Breast epithelium (tissue), 3 donors: ENCODE results near the gene CT45A9.
"Not testable (repeated sequence)": the region's sequence is repeated elsewhere in the genome, so short reads cannot be mapped to it uniquely, and the experiment has no call there.

Experiments
- CTCF ChIP-seq, 3 donors: fragments of 450-650 bp; IDR thresholded peaks; one replicate each; pipeline ENCODE4 v1.5.1; 2016 to 2017; ENCODE audit warnings: antibody characterized with exemption in 3 of 3, mild to moderate bottlenecking in 3 of 3, moderate library complexity in 3 of 3
- POLR2A ChIP-seq: fragments of 450-650 bp; IDR thresholded peaks from one replicate; pipeline ENCODE4 v1.6.1; 2016; ENCODE audit warnings: antibody characterized with exemption, mild to moderate bottlenecking, moderate library complexity
- POLR2AphosphoS5 ChIP-seq, 3 donors: sonication (generic); formaldehyde crosslinking; IDR thresholded peaks; one replicate each; pipeline ENCODE4 v1.6.1; 2017; ENCODE audit warnings: antibody characterized with exemption in 3 of 3

- TF ChIP-seq CTCF (IDR thresholded peaks at IDR 0.05); POLR2A; POLR2AphosphoS5 (IDR thresholded peaks at IDR 0.05): not testable (repeated sequence)
These were observed 48.9 kb upstream of the CT45A9 start for GRCh38 chrX:135920516-135920915.
